ENCODE data around the gene DIO3. TPM values are rescaled to one million over a fixed set of nuclear protein-coding genes. Genes with fewer than 3 reads are reported as not detected.
"Not testable (repeated sequence)": the region's sequence is repeated elsewhere in the genome, so short reads cannot be mapped to it uniquely, and the experiment has no call there.

The DIO3 gene
- total RNA-seq, 2 experiments from 2014 or later: not detected

- DNase-seq: no peak
- CTCF ChIA-PET: no interaction called here
- Mint-ChIP-seq H3K27ac (no peak overlapping the region), H3K4me1 (no peaks in the 10 kb centered on the region), H3K4me3 (no peak overlapping the region), H3K36me3 (ENCODE audit: low read depth) (no peaks in the 10 kb centered on the region), H3K9me3 (no peaks in the 10 kb centered on the region), H3K27me3 (peaks cover 30% of the 10 kb centered on the region)
- POLR2A ChIA-PET: no interaction called here
Observed at GRCh38 chr14:101571004-101571403, 9.7 kb downstream of the DIO3 start.

DNA sequence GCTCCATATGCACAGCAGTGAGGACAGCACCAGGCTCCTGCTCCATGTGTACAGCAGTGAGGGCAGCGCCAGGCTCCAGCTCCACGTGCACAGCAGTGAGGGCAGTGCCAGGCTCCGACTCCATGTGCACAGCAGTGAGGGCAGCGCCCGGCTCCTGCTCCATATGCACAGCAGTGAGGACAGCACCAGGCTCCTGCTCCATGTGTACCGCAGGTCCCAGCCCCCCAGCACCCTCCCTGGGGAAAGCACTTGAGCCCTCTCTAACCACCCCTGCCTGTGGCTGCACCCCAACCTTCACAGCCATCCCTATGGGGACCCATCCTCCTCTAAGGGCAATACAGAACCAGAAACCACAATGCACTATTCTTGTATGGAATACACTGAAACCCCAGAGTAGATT is 11.2 kb downstream of the DIO3 start:
- H3K4me1 Mint-ChIP-seq; H3K4me3 Mint-ChIP-seq; POLR2A ChIA-PET; H3K9me3 Mint-ChIP-seq; DNase-seq; H3K36me3 Mint-ChIP-seq (ENCODE audit: low read depth); H3K27ac Mint-ChIP-seq; CTCF ChIA-PET: not testable (repeated sequence)
- peaks cover 17% of the 10 kb centered on the region for H3K27me3 Mint-ChIP-seq

DNA sequence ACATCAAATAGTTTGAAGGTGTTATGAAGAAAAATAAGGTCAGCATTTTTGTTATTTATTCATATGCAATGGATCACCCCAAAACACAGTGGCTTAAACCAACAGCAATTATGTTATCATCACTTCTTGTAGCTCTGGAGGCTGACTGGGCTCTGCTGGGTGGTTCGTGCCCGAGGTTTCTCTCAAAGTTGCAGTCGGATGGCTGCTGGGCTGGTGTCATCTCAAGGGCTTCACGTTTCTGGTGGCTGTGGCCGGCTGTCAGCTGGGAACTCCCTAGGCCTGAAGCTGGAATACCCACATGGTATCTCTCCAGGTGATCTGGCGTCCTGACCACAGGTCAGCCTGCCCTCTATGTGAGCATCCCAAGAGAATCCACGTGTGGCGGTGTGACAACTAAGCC is 12.0 kb downstream of the DIO3 start:
- CTCF ChIA-PET: no interaction called here
- no peaks in the 10 kb centered on the region for H3K4me1 Mint-ChIP-seq
- POLR2A ChIA-PET: no interaction called here
- no peak overlapping the region for H3K27ac Mint-ChIP-seq
- H3K36me3 Mint-ChIP-seq (ENCODE audit: low read depth): no peaks in the 10 kb centered on the region
- no peak overlapping the region for H3K4me3 Mint-ChIP-seq
- no peak for DNase-seq
- H3K9me3 Mint-ChIP-seq: no peaks in the 10 kb centered on the region
- peaks cover 13% of the 10 kb centered on the region for H3K27me3 Mint-ChIP-seq

GRCh38 chr14:101575581-101575980 is 14.3 kb downstream of the DIO3 start:
- POLR2A ChIA-PET: no interaction called here
- no peaks in the 10 kb centered on the region for H3K36me3 Mint-ChIP-seq (ENCODE audit: low read depth)
- CTCF ChIA-PET: no interaction called here
- no peak overlapping the region for H3K4me3 Mint-ChIP-seq
- no peaks in the 10 kb centered on the region for H3K9me3 Mint-ChIP-seq
- no peak for DNase-seq
- no peak overlapping the region for H3K27ac Mint-ChIP-seq
- peaks cover 14% of the 10 kb centered on the region for H3K27me3 Mint-ChIP-seq
- H3K4me1 Mint-ChIP-seq: no peaks in the 10 kb centered on the region

DNA sequence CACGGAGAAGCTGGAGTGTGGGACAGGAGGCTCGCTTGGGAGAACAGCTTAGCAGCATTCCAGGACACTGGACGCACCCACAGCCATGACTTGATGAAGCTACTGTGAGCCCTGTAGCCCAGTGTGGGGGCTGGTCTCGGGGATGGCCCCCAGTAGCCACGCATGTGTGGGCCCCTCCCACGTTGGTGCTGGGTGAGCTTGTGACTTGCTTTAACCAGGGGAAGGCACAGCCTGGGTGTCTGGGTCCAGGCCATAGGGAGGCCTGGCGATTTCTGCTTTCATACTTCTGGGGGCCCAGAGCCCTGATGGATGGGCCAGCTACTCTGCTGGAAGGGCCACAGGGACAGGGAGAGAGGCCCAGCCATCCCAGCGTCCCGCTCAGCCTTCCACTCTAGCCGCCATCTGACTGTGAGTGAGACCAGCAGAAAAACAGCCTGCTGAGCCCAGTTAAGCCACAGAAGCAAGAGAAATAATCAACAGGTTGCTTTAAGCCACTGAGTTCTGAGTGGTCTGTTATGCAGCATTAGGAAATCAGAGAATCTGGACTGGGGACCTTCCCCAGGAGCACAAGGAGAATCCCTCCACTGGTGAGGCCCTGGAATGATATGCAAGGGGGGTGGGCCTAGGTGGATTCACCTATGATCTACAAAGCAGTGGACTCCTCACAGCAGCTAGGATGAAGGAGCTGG is 16.1 kb downstream of the DIO3 start:
- ChIA-PET POLR2A (no interaction called here), CTCF (no interaction called here)
- H3K9me3 Mint-ChIP-seq: no peaks in the 10 kb centered on the region
- no peak overlapping the region for H3K4me3 Mint-ChIP-seq
- H3K27me3 Mint-ChIP-seq: peaks cover 8% of the 10 kb centered on the region
- H3K27ac Mint-ChIP-seq: no peak overlapping the region
- DNase-seq: no peak
- H3K4me1 Mint-ChIP-seq: no peaks in the 10 kb centered on the region
- no peaks in the 10 kb centered on the region for H3K36me3 Mint-ChIP-seq (ENCODE audit: low read depth)

DNA sequence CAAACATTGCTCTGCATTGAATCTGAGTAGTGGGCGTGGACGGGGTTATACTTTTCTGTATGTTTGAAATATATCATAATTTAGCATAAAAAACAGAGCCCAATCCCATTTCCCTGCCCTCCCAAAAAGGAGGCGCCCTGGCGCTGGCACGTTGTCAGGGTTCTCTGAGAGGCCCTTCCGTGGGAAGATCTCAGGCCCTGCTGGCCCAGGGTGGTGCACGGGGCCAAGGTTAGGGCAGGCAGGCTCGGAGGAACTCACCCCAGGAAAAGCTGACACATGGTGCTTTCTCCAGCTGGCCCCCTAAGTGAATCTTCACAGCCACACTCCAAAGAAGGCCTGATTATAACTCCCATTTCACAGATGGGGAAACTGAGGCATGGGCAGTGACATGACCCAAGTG is 17.2 kb downstream of the DIO3 start:
- Mint-ChIP-seq H3K4me1 (no peaks in the 10 kb centered on the region), H3K4me3 (no peak overlapping the region), H3K36me3 (ENCODE audit: low read depth) (no peaks in the 10 kb centered on the region), H3K9me3 (no peaks in the 10 kb centered on the region), H3K27ac (no peak overlapping the region), H3K27me3 (peaks cover 8% of the 10 kb centered on the region)
- ChIA-PET CTCF (no interaction called here), POLR2A (no interaction called here)
- DNase-seq: no peak

DNA sequence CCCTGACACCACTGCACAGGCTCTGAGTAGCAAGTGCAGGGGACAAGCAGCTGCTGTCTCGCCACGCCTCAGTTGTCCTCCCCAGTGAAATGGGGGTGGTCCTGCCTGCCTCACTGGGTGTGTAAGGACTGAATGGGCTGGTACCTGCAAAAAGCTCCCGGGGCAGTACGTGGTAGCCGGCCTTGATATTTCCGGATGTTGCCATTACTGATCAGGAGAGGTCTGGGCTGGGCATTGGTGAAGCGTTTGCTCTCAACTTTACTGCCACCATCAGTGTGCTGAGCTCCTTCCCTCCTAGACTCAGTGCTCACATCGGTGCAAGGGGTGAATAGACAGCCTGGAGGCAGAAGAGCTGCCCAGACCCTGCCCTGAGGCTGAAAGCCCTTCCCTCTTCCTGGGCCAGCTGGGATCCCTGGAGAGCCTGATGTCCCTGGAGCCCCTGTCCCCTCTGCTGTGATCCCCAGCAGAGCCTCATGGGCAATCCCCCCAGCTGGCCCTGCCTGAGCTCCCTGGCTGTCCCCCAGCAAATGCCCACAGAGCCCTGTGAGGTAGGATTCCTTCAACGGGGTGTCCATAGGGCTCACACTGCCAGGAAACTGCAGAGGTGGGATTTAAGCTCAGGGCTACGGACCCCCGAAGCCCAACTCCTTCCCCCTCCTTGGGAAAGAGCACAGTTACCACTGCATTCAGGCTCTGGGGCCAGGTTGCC is 18.2 kb downstream of the DIO3 start:
- no peak overlapping the region for H3K27ac Mint-ChIP-seq
- H3K4me1 Mint-ChIP-seq: no peaks in the 10 kb centered on the region
- no peaks in the 10 kb centered on the region for H3K9me3 Mint-ChIP-seq
- H3K4me3 Mint-ChIP-seq: no peak overlapping the region
- H3K27me3 Mint-ChIP-seq: peaks cover 8% of the 10 kb centered on the region
- H3K36me3 Mint-ChIP-seq (ENCODE audit: low read depth): no peaks in the 10 kb centered on the region
- POLR2A ChIA-PET: no interaction called here
- CTCF ChIA-PET: no interaction called here
- no peak for DNase-seq

- H3K27me3 Mint-ChIP-seq: peaks cover 8% of the 10 kb centered on the region
- CTCF ChIA-PET: no interaction called here
- H3K9me3 Mint-ChIP-seq: no peaks in the 10 kb centered on the region
- H3K27ac Mint-ChIP-seq: no peak overlapping the region
- no peak for DNase-seq
- no peaks in the 10 kb centered on the region for H3K36me3 Mint-ChIP-seq (ENCODE audit: low read depth)
- POLR2A ChIA-PET: no interaction called here
- H3K4me1 Mint-ChIP-seq: no peaks in the 10 kb centered on the region
- no peak overlapping the region for H3K4me3 Mint-ChIP-seq
Observed at GRCh38 chr14:101581806-101582205, 20.5 kb downstream of the DIO3 start.

GRCh38 chr14:101582294-101582693 is 21.0 kb downstream of the DIO3 start:
- Mint-ChIP-seq H3K4me3 (no peak overlapping the region), H3K27me3 (peaks cover 8% of the 10 kb centered on the region), H3K4me1 (no peaks in the 10 kb centered on the region), H3K27ac (no peak overlapping the region), H3K36me3 (ENCODE audit: low read depth) (no peaks in the 10 kb centered on the region), H3K9me3 (no peaks in the 10 kb centered on the region)
- DNase-seq: no peak
- POLR2A ChIA-PET: no interaction called here
- CTCF ChIA-PET: interaction anchor here (0.5 kb wide), 1 partner anchor 638 kb away, joined by 4 read pairs; no protein-coding TSS in a partner anchor

DNA sequence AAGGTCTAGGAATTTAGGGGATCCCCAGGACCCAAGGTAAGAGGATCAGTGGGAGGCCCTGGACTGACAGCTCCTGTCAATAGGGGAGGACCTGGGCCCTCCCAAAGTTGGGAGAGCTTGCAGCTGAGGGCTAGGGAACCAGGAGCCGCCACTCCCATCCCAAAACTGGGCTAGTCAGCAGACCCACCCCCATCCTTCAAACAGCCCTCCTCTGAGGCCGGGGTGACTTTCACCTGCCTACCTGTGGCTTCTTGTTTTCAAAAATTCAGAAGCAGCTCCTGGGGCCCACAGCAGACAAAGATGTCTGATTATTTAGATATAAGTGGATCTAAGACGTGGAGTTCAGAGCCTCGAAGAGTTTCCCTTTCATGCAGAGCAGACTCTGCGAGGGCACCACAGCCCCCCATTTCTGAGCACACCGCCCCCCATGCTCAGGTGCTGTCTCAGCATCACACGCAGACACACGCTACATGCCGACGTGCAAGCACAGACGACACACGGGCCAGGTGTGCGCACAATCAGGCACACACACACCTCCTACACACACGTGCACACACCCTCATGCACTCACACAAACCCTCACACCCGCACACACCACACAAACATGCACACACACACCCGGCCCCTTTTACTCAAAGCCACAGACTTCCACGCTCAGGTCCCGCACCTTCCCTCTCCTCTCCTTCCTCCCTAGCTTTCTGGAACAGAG is 21.9 kb downstream of the DIO3 start:
- Mint-ChIP-seq H3K4me3 (no peak overlapping the region), H3K9me3 (no peaks in the 10 kb centered on the region), H3K36me3 (ENCODE audit: low read depth) (no peaks in the 10 kb centered on the region), H3K27me3 (peaks cover 6% of the 10 kb centered on the region), H3K27ac (no peak overlapping the region), H3K4me1 (no peaks in the 10 kb centered on the region)
- DNase-seq: no peak
- ChIA-PET POLR2A (no interaction called here), CTCF (interaction anchor here (0.5 kb wide), 1 partner anchor 638 kb away, joined by 4 read pairs; no protein-coding TSS in a partner anchor)

GRCh38 chr14:101583715-101584054 is 22.4 kb downstream of the DIO3 start:
- Mint-ChIP-seq H3K27me3 (peaks cover 5% of the 10 kb centered on the region), H3K4me3 (no peak overlapping the region), H3K9me3 (no peaks in the 10 kb centered on the region), H3K4me1 (no peaks in the 10 kb centered on the region), H3K27ac (no peak overlapping the region), H3K36me3 (ENCODE audit: low read depth) (no peaks in the 10 kb centered on the region)
- POLR2A ChIA-PET: no interaction called here
- DNase-seq: no peak
- CTCF ChIA-PET: no interaction called here

- H3K4me1 Mint-ChIP-seq: no peaks in the 10 kb centered on the region
- CTCF ChIA-PET: no interaction called here
- no peaks in the 10 kb centered on the region for H3K9me3 Mint-ChIP-seq
- no peak for DNase-seq
- no peaks in the 10 kb centered on the region for H3K36me3 Mint-ChIP-seq (ENCODE audit: low read depth)
- POLR2A ChIA-PET: no interaction called here
- H3K4me3 Mint-ChIP-seq: no peak overlapping the region
- peaks cover 5% of the 10 kb centered on the region for H3K27me3 Mint-ChIP-seq
- no peak overlapping the region for H3K27ac Mint-ChIP-seq
Observed at GRCh38 chr14:101584055-101584859, 23.0 kb downstream of the DIO3 start.

DNA sequence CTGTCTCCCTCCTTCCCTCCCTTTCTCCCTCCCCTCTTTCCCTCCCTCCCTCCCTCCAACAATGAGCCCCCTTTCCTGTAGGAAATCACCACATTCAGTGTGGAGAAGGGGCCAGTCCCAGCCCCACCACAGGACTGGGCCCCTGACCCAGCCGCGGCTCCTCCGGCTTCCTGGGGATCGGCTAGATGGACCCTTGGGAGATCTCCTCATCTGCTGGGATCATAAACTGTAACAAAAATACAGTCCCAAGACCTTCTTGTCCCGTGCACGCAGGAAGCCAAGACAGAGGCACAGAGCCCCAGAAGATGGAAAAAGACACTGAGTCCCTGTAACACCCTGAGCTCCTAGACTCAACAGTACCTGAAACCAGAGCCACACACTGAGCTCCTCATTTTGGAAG is 23.9 kb downstream of the DIO3 start:
- H3K4me3 Mint-ChIP-seq: no peak overlapping the region
- no peaks in the 10 kb centered on the region for H3K36me3 Mint-ChIP-seq (ENCODE audit: low read depth)

More for the DNA sequence above, 23.9 kb downstream of the DIO3 start:
- ChIA-PET CTCF (no interaction called here), POLR2A (no interaction called here)
- no peaks in the 10 kb centered on the region for H3K4me1 Mint-ChIP-seq
- H3K27me3 Mint-ChIP-seq: peaks cover 2% of the 10 kb centered on the region
- H3K27ac Mint-ChIP-seq: no peak overlapping the region
- no peak for DNase-seq
- no peaks in the 10 kb centered on the region for H3K9me3 Mint-ChIP-seq
